NCI-H460 (cell line): Measurements from ENCODE around the gene AATK. TPM values are rescaled to one million over a fixed set of nuclear protein-coding genes. Genes with fewer than 3 reads are reported as not detected.

ENCODE experiments used
- DNase-seq: peaks from one replicate; pipeline ENCODE4 v3.0.0-alpha.2; 2016; ENCODE audit warnings: low read depth; ENCODE audit errors: extremely low read depth
- total RNA-seq: library from RNA; depleted of rRNA; stranded (reverse); fragments of >200 nt; shearing (Covaris generic); gene quantifications from 2 replicates; pipeline ENCODE4 v1.2.3, GENCODE V29; 2014

Gene AATK
- total RNA-seq, 1 experiment from 2014 or later, result 0.74 TPM

- no peak for DNase-seq
Measured at GRCh38 chr17:81118308-81119221, 47.5 kb downstream of the AATK start.

- DNase-seq, result no peak
Measured at GRCh38 chr17:81117672-81118198, 48.3 kb downstream of the AATK start.

- no peak for DNase-seq
Measured at GRCh38 chr17:81116704-81117103, 49.3 kb downstream of the AATK start.

GRCh38 chr17:81115749-81116464 is 50.1 kb downstream of the AATK start:
- DNase-seq, result no peak

GRCh38 chr17:81115219-81115618 is 50.8 kb downstream of the AATK start:
- DNase-seq, result no peak

GRCh38 chr17:81114351-81115093 is 51.5 kb downstream of the AATK start:
- no peak for DNase-seq

GRCh38 chr17:81113158-81113724 is 52.8 kb downstream of the AATK start:
- DNase-seq, result no peak

GRCh38 chr17:81112450-81112849 is 53.6 kb downstream of the AATK start:
- DNase-seq, result no peak

- DNase-seq, result no peak
Measured at GRCh38 chr17:81111066-81111465, 55.0 kb downstream of the AATK start.

GRCh38 chr17:81110488-81111040 is 55.5 kb downstream of the AATK start:
- no peak for DNase-seq

GRCh38 chr17:81109957-81110356 is 56.1 kb downstream of the AATK start:
- no peak for DNase-seq

- no peak for DNase-seq
Measured at GRCh38 chr17:81108220-81108619, 57.8 kb downstream of the AATK start.

GRCh38 chr17:81106716-81107115 is 59.3 kb downstream of the AATK start:
- no peak for DNase-seq

GRCh38 chr17:81103379-81103778 is 62.6 kb downstream of the AATK start:
- DNase-seq, result no peak

- no peak for DNase-seq
Measured at GRCh38 chr17:81102869-81103268, 63.2 kb downstream of the AATK start.

- DNase-seq, result no peak
Measured at GRCh38 chr17:81102352-81102751, 63.7 kb downstream of the AATK start.

- DNase-seq, result peak; percentile 76
Measured at GRCh38 chr17:81101614-81102306, 64.3 kb downstream of the AATK start.

- no peak for DNase-seq
Measured at GRCh38 chr17:81100668-81101067, 65.4 kb downstream of the AATK start.

GRCh38 chr17:81099888-81100287 is 66.1 kb downstream of the AATK start:
- no peak for DNase-seq

- DNase-seq, result no peak
Measured at GRCh38 chr17:81097943-81098308, 68.1 kb downstream of the AATK start.
